ENCODE data around the gene PLSCR4. TPM values are rescaled to one million over a fixed set of nuclear protein-coding genes. Genes with fewer than 3 reads are reported as not detected.

PLSCR4 gene
- total and polyA plus RNA-seq, 2 of the 4 experiments (the other 2 are of a cell fraction) = 3.8 to 4.4 TPM

- in situ Hi-C loops (cut with MboI; ENCODE audit: low sequenced_read_pairs) (no loop called here), dilution Hi-C loops (cut with HindIII; ENCODE audit: low sequenced_read_pairs, unreplicated experiment) (no loop called here), intact Hi-C loops (cut with micrococcal nuclease) (no loop called here)
- DNase-seq (peak; percentile 18), ATAC-seq (ENCODE audit: low read depth) (no peak)
- Histone ChIP-seq H3K36me3 (ENCODE audit: control insufficient read depth, insufficient read depth, low read length) (no peaks in the 10 kb centered on the region), H3K79me1 (ENCODE audit: low read depth in 1 of 2, low read length in 2 of 2) (no peaks in the 10 kb centered on the region), H2AK5ac (ENCODE audit: low read depth, low read length) (no peak overlapping the region), H3K9me3 (ENCODE audit: control insufficient read depth, insufficient read depth, low read length) (no peaks in the 10 kb centered on the region), H3K9me1 (ENCODE audit: insufficient read depth, low read length) (no peaks in the 10 kb centered on the region), H3K27me3 (ENCODE audit: control insufficient read depth, insufficient read depth, low read length) (no peaks in the 10 kb centered on the region), H2BK20ac (ENCODE audit: low read depth, low read length) (no peak overlapping the region), H3K18ac (ENCODE audit: low read depth, low read length) (no peak overlapping the region), H3K23ac (ENCODE audit: low read depth, low read length) (no peak overlapping the region), H2BK5ac (ENCODE audit: low read depth, low read length, poor library complexity, severe bottlenecking) (no peak overlapping the region), H2BK15ac (ENCODE audit: low read depth, low read length) (no peak overlapping the region), H2AK9ac (replicated peaks; ENCODE audit: low read depth, low read length, poor library complexity) (no peak overlapping the region), H3K9ac (ENCODE audit: low read depth, low read length) (no peak overlapping the region), H3K14ac (replicated peaks; ENCODE audit: low read depth, low read length) (no peak overlapping the region; the same call in 1 of the 2 replicates), H3K4me2 (ENCODE audit: low read depth, low read length) (no peak overlapping the region), H2AFZ (replicated peaks; ENCODE audit: low read length, poor library complexity) (no peak overlapping the region), H3K27ac (ENCODE audit: insufficient read depth, low read length) (no peak overlapping the region), H4K8ac (ENCODE audit: low read depth in 2 of 2, low read length in 2 of 2) (no peak overlapping the region), H3K56ac (ENCODE audit: extremely low read depth, insufficient read depth, low read length) (no peak overlapping the region), H4K91ac (ENCODE audit: insufficient read depth, low read depth, low read length) (no peak overlapping the region), H4K20me1 (ENCODE audit: insufficient read depth, low read length) (no peaks in the 10 kb centered on the region), H3K4me1 (ENCODE audit: control insufficient read depth, insufficient read depth, low read length) (no peaks in the 10 kb centered on the region), H2BK120ac (ENCODE audit: low read depth, low read length) (no peak overlapping the region), H4K5ac (ENCODE audit: low read depth, low read length) (no peak overlapping the region; the same call in 1 of the 2 replicates), H3K4ac (ENCODE audit: low read depth, low read length) (no peak overlapping the region), H3K4me3 (ENCODE audit: insufficient read depth, low read depth, low read length) (no peak overlapping the region)
- WGBS, 2 experiments (ENCODE audit: extremely low coverage in 2 of 2, insufficient read length in 1 of 2) = no CpG with 5 or more reads among the region's 2 CpGs
- no peak for TF ChIP-seq ELK1 (IDR thresholded peaks at IDR 0.05; ENCODE audit: borderline replicate concordance, low read depth, low read length)
- TF ChIP-seq BHLHE40 (IDR thresholded peaks at IDR 0.05; ENCODE audit: low read depth, low read length) = no peak
- TF ChIP-seq NFE2L2 (IDR thresholded peaks at IDR 0.05; ENCODE audit: low read depth, low read length) = no peak
- TF ChIP-seq RFX5 (IDR thresholded peaks at IDR 0.05; ENCODE audit: low read depth, low read length) = no peak
- no peak for TF ChIP-seq CTCF (conservative IDR thresholded peaks at IDR 0.05; ENCODE audit: low read depth, low read length)
- no peak for TF ChIP-seq USF2 (IDR thresholded peaks at IDR 0.05; ENCODE audit: low read depth, low read length)
- no peak for TF ChIP-seq CEBPB (IDR thresholded peaks at IDR 0.05; ENCODE audit: low read depth, low read length)
- TF ChIP-seq FOS (IDR thresholded peaks at IDR 0.05; ENCODE audit: low read depth, low read length) = no peak
- no peak for TF ChIP-seq RAD21 (IDR thresholded peaks at IDR 0.05; ENCODE audit: low read length)
- TF ChIP-seq MAFK (IDR thresholded peaks at IDR 0.05; ENCODE audit: low read depth, low read length) = no peak
- no peak for TF ChIP-seq MAZ (IDR thresholded peaks at IDR 0.05; ENCODE audit: borderline replicate concordance, low read depth, low read length)
- no peak for TF ChIP-seq CHD1 (IDR thresholded peaks at IDR 0.05; ENCODE audit: low read depth, low read length)
- no peak for TF ChIP-seq POLR2A (IDR thresholded peaks at IDR 0.05; ENCODE audit: low read depth, low read length)
- ChIA-PET CTCF (interaction anchor here (0.9 kb wide), 1 partner anchor 11 kb away, joined by 3 read pairs; no protein-coding TSS in a partner anchor), POLR2A (ENCODE audit: unreplicated experiment) (no interaction called here)
- no TSS peak for BruUV-seq (replicated peaks)
Observed at GRCh38 chr3:146262371-146263110, 11.6 kb upstream of the PLSCR4 start.
